ENCODE measurements around the gene UBE2F.

Gene UBE2F

GRCh38 chr2:238069877-238070276 lies 103.1 kb downstream of the UBE2F start:
- no peak for DNase-seq

DNA sequence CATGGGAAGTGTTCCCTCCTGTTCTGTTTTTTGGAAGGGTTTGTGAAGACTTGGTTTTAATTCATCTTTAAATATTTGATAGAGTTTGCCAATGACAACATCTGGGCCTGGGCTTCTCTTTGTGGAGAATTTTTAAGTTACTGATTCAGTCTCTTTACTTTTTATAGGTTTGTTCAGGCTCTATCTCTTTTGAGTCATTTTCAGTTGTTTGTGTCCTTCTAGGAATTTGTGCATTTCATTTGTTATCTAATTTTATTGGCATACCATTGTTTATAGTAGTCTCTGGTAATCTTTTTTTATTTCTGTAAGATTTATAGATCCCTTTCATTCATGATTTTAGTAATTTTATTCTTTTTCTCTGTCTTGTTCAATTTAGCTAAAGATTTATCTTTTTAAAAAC lies 108.6 kb downstream of the UBE2F start:
- DNase-seq, result no peak

DNA sequence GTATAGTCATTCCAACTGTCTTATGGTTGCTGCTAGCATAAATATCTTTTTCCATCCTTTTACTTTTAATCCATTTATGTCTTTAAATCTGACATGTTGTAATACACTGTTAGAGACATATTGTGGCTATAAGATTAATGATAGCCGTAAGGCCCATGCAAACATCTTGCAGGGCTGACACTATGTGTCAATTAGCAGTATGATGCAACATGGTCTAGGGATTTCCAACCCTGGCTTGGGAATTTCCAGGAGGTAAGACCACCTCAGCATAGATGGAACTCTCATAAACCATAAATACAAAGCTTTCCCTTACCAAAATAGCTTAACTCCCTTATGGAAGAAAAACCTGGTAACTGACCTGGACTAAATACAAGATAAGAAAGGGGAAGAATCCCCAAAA lies 110.5 kb downstream of the UBE2F start:
- DNase-seq, result no peak

GRCh38 chr2:238079874-238080327 lies 113.1 kb downstream of the UBE2F start:
- no peak for DNase-seq

DNA sequence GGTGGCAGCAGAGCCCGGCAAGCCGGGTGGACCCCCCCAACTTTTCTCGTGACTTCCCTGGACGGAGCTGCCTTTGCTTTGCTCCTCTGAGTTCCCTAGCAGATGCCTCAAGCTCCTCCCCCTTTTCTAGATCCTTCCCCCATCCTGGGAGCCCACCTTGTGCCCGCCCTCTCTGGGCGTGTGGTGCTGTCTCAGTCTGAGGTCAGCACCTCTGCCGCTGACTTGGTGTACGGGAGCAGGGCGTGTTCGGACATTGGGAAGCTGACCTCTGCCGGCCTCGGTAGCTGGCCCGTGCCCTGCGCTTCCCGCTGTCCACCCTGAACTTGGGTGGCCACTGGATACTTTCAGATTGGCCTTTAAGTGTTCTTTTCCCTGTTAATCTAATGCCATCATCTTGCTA lies 113.7 kb downstream of the UBE2F start:
- no peak for DNase-seq

DNA sequence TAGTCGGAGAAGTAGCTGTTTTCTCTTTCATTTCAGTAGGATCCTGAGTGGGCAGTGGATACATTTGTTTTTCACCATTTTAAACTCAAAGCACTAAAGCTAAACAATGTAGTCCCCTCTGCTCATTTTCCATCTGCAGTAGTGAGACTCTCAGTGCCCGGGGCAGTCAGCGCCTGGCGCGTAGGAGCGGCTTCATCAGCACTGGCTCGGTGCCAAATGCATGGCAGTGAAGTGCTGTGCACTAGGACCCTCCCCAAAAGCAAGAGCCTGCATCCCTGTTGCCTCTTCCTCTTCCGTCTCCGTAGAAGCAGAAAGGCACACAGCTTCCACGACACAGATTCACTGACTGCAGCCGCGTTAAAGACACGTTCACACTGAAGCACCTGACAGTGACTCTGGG lies 114.3 kb downstream of the UBE2F start:
- peak in 8 of 56 donors; percentile 5 to 32 (median 18) for DNase-seq

DNA sequence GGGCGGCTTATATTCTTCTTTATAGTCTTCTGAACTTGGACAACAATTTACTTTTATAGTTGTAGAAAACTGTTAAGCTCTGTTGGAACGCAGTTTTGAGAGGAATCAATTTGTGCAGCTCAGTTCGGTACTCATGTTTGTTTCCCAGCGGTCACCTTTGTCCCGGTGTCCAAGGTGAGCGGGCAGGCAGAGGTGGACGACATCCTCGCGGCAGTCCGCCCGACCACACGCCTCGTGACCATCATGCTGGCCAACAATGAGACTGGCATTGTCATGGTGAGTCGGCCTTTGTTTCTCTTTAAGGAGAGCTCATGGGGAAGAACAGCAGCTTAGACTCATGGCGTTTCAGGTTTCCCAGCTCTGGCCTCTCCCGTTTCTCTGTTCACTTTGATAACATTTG lies 114.7 kb downstream of the UBE2F start:
- peak in 3 of 56 donors; percentile 7 to 43 (median 28) for DNase-seq

DNA sequence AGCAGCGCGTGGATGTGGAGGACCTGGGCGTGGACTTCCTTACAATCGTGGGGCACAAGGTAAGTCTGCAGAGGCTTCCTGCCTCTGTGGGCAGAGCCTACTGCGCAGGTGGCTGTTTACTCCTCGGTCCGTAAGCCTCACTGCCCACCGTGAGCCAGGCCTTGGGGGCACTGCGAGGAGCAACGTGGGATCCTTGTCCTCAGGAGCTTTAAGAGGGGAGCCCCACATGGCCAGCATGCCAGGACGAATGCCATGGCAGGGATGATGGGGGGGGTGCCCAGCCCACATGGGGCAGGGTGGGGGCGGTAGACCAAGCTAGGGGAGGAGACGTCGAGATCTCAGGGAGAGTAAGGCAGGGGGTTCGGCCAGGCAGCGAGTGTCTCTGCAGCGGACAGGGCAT lies 115.3 kb downstream of the UBE2F start:
- no peak for DNase-seq

DNA sequence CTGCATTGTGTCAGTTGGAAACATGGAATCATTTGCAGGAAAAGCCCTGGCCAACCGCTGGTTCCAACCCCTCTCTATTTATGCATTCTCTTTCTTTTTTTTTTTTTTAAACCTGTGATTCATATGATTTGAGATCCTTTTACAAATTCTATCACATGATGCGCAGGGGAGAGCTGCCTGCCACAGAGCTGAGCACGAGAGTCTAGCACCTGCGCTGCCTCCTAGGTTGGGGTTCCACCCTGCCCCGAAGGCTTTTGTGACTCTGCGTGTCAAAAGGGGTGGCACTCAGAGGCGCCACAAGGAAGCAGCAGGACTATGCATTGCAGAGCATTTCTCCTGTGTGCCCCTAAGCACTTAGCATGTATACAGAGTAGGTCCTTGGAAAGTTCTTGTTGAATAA lies 116.0 kb downstream of the UBE2F start:
- no peak for DNase-seq

DNA sequence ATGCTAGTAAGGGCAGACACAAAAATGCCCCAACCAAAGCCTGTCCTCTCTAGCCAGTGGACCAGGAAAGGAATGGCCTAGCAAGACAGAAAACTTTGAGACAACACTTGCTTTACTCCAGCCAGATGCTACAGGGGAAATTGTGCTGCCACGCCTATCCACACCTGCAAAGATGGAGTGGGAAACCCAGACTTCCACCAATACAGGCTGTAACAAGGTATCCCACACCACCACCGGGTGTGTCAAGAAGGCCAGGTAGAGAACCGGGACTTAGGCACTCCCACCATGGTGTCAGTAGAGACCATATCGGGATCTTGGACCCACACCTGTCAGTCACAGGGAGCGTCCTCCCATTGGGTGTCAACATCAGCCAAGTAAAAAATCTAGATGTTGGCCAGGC lies 117.1 kb downstream of the UBE2F start:
- no peak for DNase-seq

- DNase-seq, result no peak
These were observed 117.9 kb downstream of the UBE2F start for GRCh38 chr2:238084761-238085160.

- no peak for DNase-seq
These were observed 119.1 kb downstream of the UBE2F start for GRCh38 chr2:238085899-238086298.

- no peak for DNase-seq
These were observed 120.4 kb downstream of the UBE2F start for GRCh38 chr2:238087211-238087610.

DNA sequence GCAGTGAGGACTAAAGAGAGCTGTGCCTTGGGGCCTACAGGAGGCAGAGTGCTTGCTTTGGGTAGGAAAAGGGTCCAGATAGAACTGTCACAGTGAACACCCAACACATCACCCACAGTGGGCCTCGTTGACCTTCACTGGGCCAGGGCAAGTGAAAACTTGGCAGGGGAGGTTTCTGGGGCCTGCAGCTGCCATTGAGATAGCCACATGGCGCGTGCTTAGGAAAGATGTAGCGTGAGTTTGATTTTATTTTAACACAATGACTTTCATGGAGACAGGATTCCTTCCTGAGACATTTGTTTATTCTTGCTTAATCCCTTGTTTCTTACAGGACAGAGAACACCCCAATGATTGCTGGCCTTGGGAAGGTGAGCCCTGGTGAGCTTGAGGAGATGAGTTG lies 124.1 kb downstream of the UBE2F start:
- DNase-seq, result no peak

GRCh38 chr2:238091436-238092060 lies 124.7 kb downstream of the UBE2F start:
- no peak for DNase-seq

Measured in nucleus accumbens (tissue), 56 donors.